ENCODE data around the gene PI4K2A. TPM values are rescaled to one million over a fixed set of nuclear protein-coding genes. Genes with fewer than 3 reads are reported as not detected.

The PI4K2A gene
- total RNA-seq, 2 donors from 2014 or later: 12.3 to 26.2 TPM

GRCh38 chr10:97703398-97704067, 63.1 kb downstream of the PI4K2A start:
- 91% methylated on average over 7 of the region's 7 CpGs for WGBS
- no peak for TF ChIP-seq POLR2A (IDR thresholded peaks at IDR 0.05)
- no peak for TF ChIP-seq POLR2AphosphoS5 (IDR thresholded peaks at IDR 0.05)
- no peak for TF ChIP-seq CTCF (IDR thresholded peaks at IDR 0.05)
- H3K27ac ChIP-seq: no peak overlapping the region
- H3K9me3 ChIP-seq: no peaks in the 10 kb centered on the region
- no peaks in the 10 kb centered on the region for H3K36me3 ChIP-seq
- intact Hi-C loops (cut with DNase I): no loop called here
- H3K4me1 ChIP-seq (replicated peaks): no peaks in the 10 kb centered on the region
- no peaks in the 10 kb centered on the region for H3K27me3 ChIP-seq (replicated peaks; ENCODE audit: insufficient read depth)
- no peak for DNase-seq (ENCODE audit: low spot score)
- no peak overlapping the region for H3K4me3 ChIP-seq

GRCh38 chr10:97704341-97704740, 63.9 kb downstream of the PI4K2A start:
- TF ChIP-seq CTCF (IDR thresholded peaks at IDR 0.05) (no peak), POLR2A (IDR thresholded peaks at IDR 0.05) (no peak), POLR2AphosphoS5 (IDR thresholded peaks at IDR 0.05) (no peak)
- DNase-seq (ENCODE audit: low spot score): no peak
- intact Hi-C loops (cut with DNase I): no loop called here
- H3K27ac ChIP-seq: no peak overlapping the region
- H3K27me3 ChIP-seq (replicated peaks; ENCODE audit: insufficient read depth): no peaks in the 10 kb centered on the region
- no peaks in the 10 kb centered on the region for H3K4me1 ChIP-seq (replicated peaks)
- no peaks in the 10 kb centered on the region for H3K36me3 ChIP-seq
- H3K4me3 ChIP-seq: no peak overlapping the region
- no peaks in the 10 kb centered on the region for H3K9me3 ChIP-seq
- 67% methylated on average over 1 of the region's 1 CpG for WGBS

GRCh38 chr10:97705006-97705670, 64.7 kb downstream of the PI4K2A start:
- Histone ChIP-seq H3K9me3 (no peaks in the 10 kb centered on the region), H3K4me1 (replicated peaks) (no peaks in the 10 kb centered on the region), H3K4me3 (no peak overlapping the region), H3K27me3 (replicated peaks; ENCODE audit: insufficient read depth) (no peaks in the 10 kb centered on the region), H3K36me3 (no peaks in the 10 kb centered on the region), H3K27ac (no peak overlapping the region)
- no peak for DNase-seq (ENCODE audit: low spot score)
- 94% methylated on average over 3 of the region's 3 CpGs for WGBS
- TF ChIP-seq POLR2A (IDR thresholded peaks at IDR 0.05): no peak
- no peak for TF ChIP-seq POLR2AphosphoS5 (IDR thresholded peaks at IDR 0.05)
- no peak for TF ChIP-seq CTCF (IDR thresholded peaks at IDR 0.05)
- intact Hi-C loops (cut with DNase I): no loop called here

GRCh38 chr10:97707134-97707861, 66.8 kb downstream of the PI4K2A start:
- intact Hi-C loops (cut with DNase I): no loop called here
- no peaks in the 10 kb centered on the region for H3K4me1 ChIP-seq (replicated peaks)
- no peak for TF ChIP-seq CTCF (IDR thresholded peaks at IDR 0.05)
- no peak for TF ChIP-seq POLR2A (IDR thresholded peaks at IDR 0.05)
- TF ChIP-seq POLR2AphosphoS5 (IDR thresholded peaks at IDR 0.05): no peak
- no peak overlapping the region for H3K4me3 ChIP-seq
- no peak for DNase-seq (ENCODE audit: low spot score)
- H3K27me3 ChIP-seq (replicated peaks; ENCODE audit: insufficient read depth): no peaks in the 10 kb centered on the region
- 63% methylated on average over 11 of the region's 11 CpGs for WGBS
- no peaks in the 10 kb centered on the region for H3K9me3 ChIP-seq
- H3K27ac ChIP-seq: no peak overlapping the region
- H3K36me3 ChIP-seq: no peaks in the 10 kb centered on the region

All from prostate gland (tissue), 2 donors.